ENCODE measurements around the gene ANKRD9. TPM values are rescaled to one million over a fixed set of nuclear protein-coding genes. Genes with fewer than 3 reads are reported as not detected.

The ANKRD9 gene
- total and polyA plus RNA-seq, 9 donors, result 2.2 to 48.1 (median 15.0) TPM

DNA sequence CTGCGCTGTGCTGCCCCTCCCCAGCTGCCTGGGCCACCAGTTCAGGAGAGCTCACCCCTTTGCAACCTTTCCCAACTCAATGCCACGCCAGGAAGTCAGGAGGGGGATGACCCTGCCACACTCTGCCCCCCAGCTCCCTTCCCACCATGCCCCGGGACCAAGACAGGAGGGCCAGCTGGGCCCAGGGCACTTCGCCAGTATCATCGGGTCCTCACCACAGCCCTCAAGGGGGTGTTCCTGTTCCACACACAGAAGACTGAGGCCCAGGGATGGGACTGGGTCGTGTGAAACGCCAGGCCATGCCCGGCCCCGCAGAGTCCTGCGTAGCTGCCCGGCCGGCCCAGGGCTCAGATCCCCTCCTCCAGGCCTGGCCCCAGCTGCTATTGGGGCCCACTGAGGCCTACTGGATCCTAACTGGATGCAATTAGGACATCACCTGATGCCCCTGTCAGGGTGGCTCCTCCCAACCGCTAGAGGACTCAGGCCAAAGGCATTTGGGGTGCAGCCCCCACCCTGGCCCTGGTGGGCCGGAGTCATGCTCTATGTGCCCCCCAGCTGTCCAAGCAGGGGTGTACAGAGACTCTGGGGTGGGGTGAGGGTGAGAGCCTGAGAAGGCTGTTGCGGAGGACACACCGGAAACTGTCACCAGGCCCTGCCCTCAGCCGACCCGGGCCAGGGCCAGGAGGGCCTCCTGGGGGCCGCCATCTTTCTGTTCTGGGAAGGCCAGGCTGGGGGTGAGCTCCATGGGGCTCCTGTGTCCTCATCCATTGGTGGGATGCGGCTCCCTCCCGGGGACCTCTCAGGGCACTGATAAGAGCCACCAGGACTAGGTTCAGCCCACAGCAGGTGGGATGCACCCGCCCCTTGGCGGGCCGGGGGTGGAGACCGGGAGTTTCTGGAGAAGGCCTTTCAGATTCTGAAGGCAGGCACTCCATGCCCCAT, 29.3 kb upstream of the ANKRD9 start:
- Histone ChIP-seq H3K36me3 (no peaks in the 10 kb centered on the region), H3K27ac (no peak overlapping the region), H3K4me1 (ENCODE audit: insufficient read depth) (peaks cover 10% of the 10 kb centered on the region), H3K27me3 (no peaks in the 10 kb centered on the region), H3K9me3 (no peaks in the 10 kb centered on the region), H3K4me3 (no peak overlapping the region)
- WGBS, 3 donors, result 67 to 75% (median 73%) methylated on average over 25 of the region's 25 CpGs
- intact Hi-C loops (cut with DNase I), result no loop called here
- no peak for DNase-seq
- TF ChIP-seq, protein P1, sequence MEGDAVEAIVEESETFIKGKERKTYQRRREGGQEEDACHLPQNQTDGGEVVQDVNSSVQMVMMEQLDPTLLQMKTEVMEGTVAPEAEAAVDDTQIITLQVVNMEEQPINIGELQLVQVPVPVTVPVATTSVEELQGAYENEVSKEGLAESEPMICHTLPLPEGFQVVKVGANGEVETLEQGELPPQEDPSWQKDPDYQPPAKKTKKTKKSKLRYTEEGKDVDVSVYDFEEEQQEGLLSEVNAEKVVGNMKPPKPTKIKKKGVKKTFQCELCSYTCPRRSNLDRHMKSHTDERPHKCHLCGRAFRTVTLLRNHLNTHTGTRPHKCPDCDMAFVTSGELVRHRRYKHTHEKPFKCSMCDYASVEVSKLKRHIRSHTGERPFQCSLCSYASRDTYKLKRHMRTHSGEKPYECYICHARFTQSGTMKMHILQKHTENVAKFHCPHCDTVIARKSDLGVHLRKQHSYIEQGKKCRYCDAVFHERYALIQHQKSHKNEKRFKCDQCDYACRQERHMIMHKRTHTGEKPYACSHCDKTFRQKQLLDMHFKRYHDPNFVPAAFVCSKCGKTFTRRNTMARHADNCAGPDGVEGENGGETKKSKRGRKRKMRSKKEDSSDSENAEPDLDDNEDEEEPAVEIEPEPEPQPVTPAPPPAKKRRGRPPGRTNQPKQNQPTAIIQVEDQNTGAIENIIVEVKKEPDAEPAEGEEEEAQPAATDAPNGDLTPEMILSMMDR (IDR thresholded peaks at IDR 0.05), result no peak
- TF ChIP-seq POLR2A (IDR thresholded peaks at IDR 0.05) (no peak), EP300 (IDR thresholded peaks at IDR 0.05) (no peak)

DNA sequence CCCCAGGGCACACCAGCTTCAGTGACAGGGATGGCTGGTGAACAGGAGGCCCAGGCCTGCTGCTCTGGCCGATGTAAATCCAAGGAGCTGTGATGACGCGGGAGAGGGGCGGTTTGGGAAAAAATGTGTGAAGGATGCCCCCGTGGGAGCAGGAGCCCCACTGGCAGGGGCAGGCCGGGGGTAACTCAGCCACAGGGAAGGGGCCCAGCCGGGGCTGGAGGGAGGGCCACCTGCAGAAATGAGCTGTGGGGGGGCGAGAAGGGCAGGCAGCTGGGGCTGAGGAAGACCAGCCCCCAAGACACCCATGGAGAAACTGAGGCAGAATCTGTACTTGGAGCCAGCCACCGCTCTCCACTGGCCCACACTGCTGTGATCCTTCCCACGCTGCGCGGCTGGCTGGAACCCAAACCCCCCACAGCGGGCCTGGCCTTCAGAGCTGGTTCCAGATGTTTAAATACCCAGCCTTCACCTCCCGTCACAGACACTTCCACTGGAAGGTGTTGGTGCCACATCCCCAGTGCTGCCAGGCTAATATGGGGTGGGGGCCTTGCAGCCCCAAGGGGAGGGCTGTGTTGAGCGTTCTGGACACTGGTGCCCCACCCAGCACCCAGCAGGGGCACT, 28.5 kb upstream of the ANKRD9 start:
- no peak overlapping the region for H3K4me3 ChIP-seq
- no peaks in the 10 kb centered on the region for H3K9me3 ChIP-seq
- TF ChIP-seq, protein P1 (IDR thresholded peaks at IDR 0.05), result no peak
- TF ChIP-seq POLR2A (IDR thresholded peaks at IDR 0.05), result no peak
- no peak for TF ChIP-seq EP300 (IDR thresholded peaks at IDR 0.05)
- no peak for DNase-seq
- no peaks in the 10 kb centered on the region for H3K36me3 ChIP-seq
- no peaks in the 10 kb centered on the region for H3K27me3 ChIP-seq
- H3K4me1 ChIP-seq (ENCODE audit: insufficient read depth), result peaks cover 10% of the 10 kb centered on the region
- no peak overlapping the region for H3K27ac ChIP-seq
- WGBS, 3 donors, result 55 to 71% (median 63%) methylated on average over 15 of the region's 15 CpGs
- intact Hi-C loops (cut with DNase I), result no loop called here

DNA sequence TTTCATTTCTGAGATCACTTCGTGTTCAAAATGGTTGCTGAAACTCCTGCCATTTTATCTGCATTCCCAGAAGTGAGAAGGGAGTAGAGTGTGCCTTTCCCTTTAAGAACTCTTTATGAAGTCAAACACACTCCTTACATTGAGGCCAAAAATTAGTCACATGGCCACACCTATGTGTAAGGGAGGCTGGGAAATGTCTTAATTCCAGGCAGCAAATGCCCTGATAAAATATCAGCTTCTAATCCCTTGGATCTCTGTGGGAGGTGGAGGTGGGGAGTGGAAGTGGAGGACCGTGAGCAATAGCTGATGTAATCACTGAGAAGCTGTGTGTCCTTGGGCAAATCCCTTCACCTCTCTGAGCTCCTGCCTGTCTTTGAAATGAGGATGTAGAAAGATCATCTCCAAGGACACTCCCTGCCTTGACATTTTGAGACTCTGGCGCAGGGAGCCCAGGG, 22.7 kb upstream of the ANKRD9 start:
- Histone ChIP-seq H3K4me3 (no peak overlapping the region), H3K27me3 (no peaks in the 10 kb centered on the region), H3K27ac (no peak overlapping the region), H3K36me3 (no peaks in the 10 kb centered on the region), H3K9me3 (no peaks in the 10 kb centered on the region), H3K4me1 (ENCODE audit: insufficient read depth) (no peaks in the 10 kb centered on the region)
- intact Hi-C loops (cut with DNase I), result no loop called here
- 72 to 82% (median 78%) methylated on average over 3 of the region's 3 CpGs for WGBS, 3 donors
- no peak for TF ChIP-seq EP300 (IDR thresholded peaks at IDR 0.05)
- no peak for DNase-seq

DNA sequence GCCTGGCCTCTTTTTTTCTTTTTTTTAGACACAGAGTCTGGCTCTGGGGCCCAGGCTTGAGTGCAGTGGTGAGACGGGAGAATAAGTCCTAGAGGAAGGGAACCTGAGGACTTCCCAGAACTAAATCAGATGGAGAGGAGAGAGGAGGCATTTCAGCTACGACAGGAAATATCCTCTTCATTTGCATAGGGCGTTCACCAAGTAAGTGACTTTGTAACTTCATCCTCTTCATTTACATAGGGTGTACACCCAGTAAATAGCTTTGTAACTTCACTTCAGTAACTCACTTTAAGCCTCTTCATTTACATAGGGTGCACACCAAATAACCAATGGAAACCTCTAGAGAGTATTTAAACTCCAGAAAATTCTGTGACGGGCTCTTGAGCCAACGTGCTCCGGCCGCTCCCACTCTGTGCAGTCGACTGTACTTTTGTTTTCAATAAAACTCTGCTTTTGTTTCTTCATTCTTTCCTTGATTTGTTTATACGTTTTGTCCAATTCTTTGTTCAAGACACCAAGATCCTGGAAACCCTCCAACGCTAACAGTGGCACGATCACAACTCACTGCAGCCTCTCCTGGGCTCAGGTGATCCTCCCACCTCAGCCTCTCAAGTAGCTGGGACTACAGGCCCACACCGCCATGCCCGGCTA, 21.4 kb upstream of the ANKRD9 start:
- TF ChIP-seq, protein P1 (IDR thresholded peaks at IDR 0.05), result no peak
- TF ChIP-seq POLR2A (IDR thresholded peaks at IDR 0.05) (no peak), EP300 (IDR thresholded peaks at IDR 0.05) (no peak)
- Histone ChIP-seq H3K4me3 (no peak overlapping the region), H3K27me3 (no peaks in the 10 kb centered on the region), H3K27ac (no peak overlapping the region), H3K9me3 (no peaks in the 10 kb centered on the region), H3K36me3 (no peaks in the 10 kb centered on the region), H3K4me1 (ENCODE audit: insufficient read depth) (no peaks in the 10 kb centered on the region)
- intact Hi-C loops (cut with DNase I), result no loop called here
- DNase-seq, result no peak
- 47 to 56% (median 52%) methylated on average over 13 of the region's 13 CpGs for WGBS, 3 donors

All from ovary (tissue), 9 donors.